SK-N-SH (cell line): Measurements from ENCODE around the gene ITGA2. TPM values are rescaled to one million over a fixed set of nuclear protein-coding genes. Genes with fewer than 3 reads are reported as not detected.

Experiments
- CTCF ChIA-PET: fragments of 300-600, 350-600 bp; formaldehyde crosslinking; extraction: SDS; loops from one replicate; lab custom pipeline; 2021; lab: Yijun Ruan, JAX
- POLR2A ChIA-PET: fragments of 350-600 bp; sonication (Branson Sonifier 250); formaldehyde crosslinking; extraction: SDS; loops from one replicate; lab custom pipeline; 2020; ENCODE audit warnings: antibody characterized with exemption, inconsistent platforms; lab: Yijun Ruan, JAX
- DNase-seq: peaks from one replicate; pipeline ENCODE4 v3.0.0; 2012
- H2AFZ ChIP-seq: fragments of 200-600 bp; sonication (generic); 2 replicates; pipeline ENCODE4 v1.8.1; 2016; ENCODE audit warnings: antibody characterized with exemption, mild to moderate bottlenecking, low read depth
- H3F3A ChIP-seq: fragments of 200-600 bp; sonication (generic); replicated peaks from 2 replicates; pipeline ENCODE3; 2016; ENCODE audit warnings: antibody characterized with exemption, mild to moderate bottlenecking; ENCODE audit not compliant: insufficient read depth
- H3K27ac ChIP-seq, 2 experiments: fragments of 200-500 bp in 1 of 2; fragments of 200-600 bp in 1 of 2; sonication (Bioruptor generic) in 1 of 2; sonication (generic), shearing (Covaris generic) in 1 of 2; 2 replicates each; pipeline versions ENCODE4 v1.5.1 to v1.6.1; 2014 to 2016; ENCODE audit warnings: low read depth in 2 of 2, inconsistent platforms in 1 of 2, low read length in 1 of 2, mild to moderate bottlenecking in 1 of 2, mixed read lengths in 1 of 2
- H3K27me3 ChIP-seq: fragments of 200-600 bp; sonication (generic), shearing (Covaris generic); 2 replicates; pipeline ENCODE4 v1.6.1; 2016; ENCODE audit warnings: mixed run types; ENCODE audit not compliant: insufficient read depth
- H3K36me3 ChIP-seq, 2 experiments: fragments of 200-500 bp in 1 of 2; fragments of 200-600 bp in 1 of 2; sonication (Bioruptor generic) in 1 of 2; sonication (generic) in 1 of 2; replicated peaks in 1 of 2; 2 replicates each; pipeline versions ENCODE3 to v1.5.1; 2014 to 2016; ENCODE audit warnings: low read length in 1 of 2, mild to moderate bottlenecking in 1 of 2; ENCODE audit not compliant: insufficient read depth in 2 of 2, control insufficient read depth in 1 of 2
- H3K4me1 ChIP-seq, 2 experiments: fragments of 200-500 bp in 1 of 2; fragments of 200-600 bp in 1 of 2; sonication (Bioruptor generic) in 1 of 2; sonication (generic), shearing (Covaris generic) in 1 of 2; 2 replicates each; pipeline versions ENCODE4 v1.5.1 to v1.6.1; 2014 to 2016; ENCODE audit warnings: low read depth in 1 of 2, low read length in 1 of 2, mixed run types in 1 of 2; ENCODE audit not compliant: insufficient read depth in 2 of 2, control insufficient read depth in 1 of 2
- H3K4me2 ChIP-seq: fragments of 200-600 bp; sonication (generic), shearing (Covaris generic); 2 replicates; pipeline ENCODE4 v1.6.1; 2017; ENCODE audit warnings: mixed run types
- H3K4me3 ChIP-seq, 2 experiments: fragments of 200-500 bp in 1 of 2; fragments of 200-600 bp in 1 of 2; sonication (Bioruptor generic) in 1 of 2; sonication (generic), shearing (Covaris generic) in 1 of 2; 2 replicates each; pipeline versions ENCODE4 v1.5.1 to v1.8.1; 2014 to 2016; ENCODE audit warnings: low read depth in 2 of 2, inconsistent platforms in 1 of 2, low read length in 1 of 2, mild to moderate bottlenecking in 1 of 2, mixed read lengths in 1 of 2, moderate library complexity in 1 of 2
- H3K79me2 ChIP-seq: fragments of 200-600 bp; sonication (generic); 2 replicates; pipeline ENCODE4 v1.8.1; 2017; ENCODE audit warnings: mild to moderate bottlenecking; ENCODE audit not compliant: insufficient read depth
- H3K9ac ChIP-seq: fragments of 200-600 bp; sonication (generic); 2 replicates; pipeline ENCODE4 v1.6.1; 2017; ENCODE audit warnings: mixed run types
- H3K9me2 ChIP-seq: fragments of 200-600 bp; sonication (generic); 2 replicates; pipeline ENCODE4 v1.6.1; 2017; ENCODE audit warnings: mixed run types
- H3K9me3 ChIP-seq: fragments of 200-600 bp; sonication (generic); 2 replicates; pipeline ENCODE4 v1.6.1; 2017; ENCODE audit warnings: mixed run types, mild to moderate bottlenecking, moderate library complexity
- H4K20me1 ChIP-seq: fragments of 200-600 bp; sonication (generic); 2 replicates; pipeline ENCODE4 v1.6.1; 2017; ENCODE audit warnings: mild to moderate bottlenecking, mixed run types; ENCODE audit not compliant: insufficient read depth
- CHD2 ChIP-seq: fragments of 150-350 bp; IDR thresholded peaks from 2 replicates; pipeline ENCODE4 v1.6.1; 2018; ENCODE audit warnings: low read length; ENCODE audit not compliant: partially characterized antibody
- EP300 ChIP-seq, 2 experiments: IDR thresholded peaks; 2 replicates each; pipeline versions ENCODE4 v1.4.0 to v1.6.1; 2012; ENCODE audit warnings: borderline replicate concordance in 1 of 2, low read depth in 1 of 2, low read length in 1 of 2
- EZH2phosphoT487 ChIP-seq: fragments of 200-600 bp; sonication (generic); IDR thresholded peaks from 2 replicates; pipeline ENCODE4 v1.6.1; 2017; ENCODE audit warnings: low read depth, mixed run types, mild to moderate bottlenecking, antibody characterized with exemption, moderate library complexity, borderline replicate concordance
- FOSL2 ChIP-seq: IDR thresholded peaks from 2 replicates; pipeline ENCODE4 v1.4.0; 2012; ENCODE audit warnings: low read depth, mild to moderate bottlenecking, moderate library complexity, borderline replicate concordance
- FOXJ3 ChIP-seq: sonication (generic); formaldehyde crosslinking; IDR thresholded peaks from 2 replicates; pipeline ENCODE4 v1.5.1; 2020; ENCODE audit warnings: mild to moderate bottlenecking, missing genetic modification reagents
- FOXM1 ChIP-seq: IDR thresholded peaks from 2 replicates; pipeline ENCODE4 v1.4.0; 2012; ENCODE audit warnings: low read depth, mild to moderate bottlenecking
- GABPA ChIP-seq: IDR thresholded peaks from 2 replicates; pipeline ENCODE4 v1.4.0; 2012; ENCODE audit warnings: low read depth, mild to moderate bottlenecking
- IRF3 ChIP-seq: fragments of 150-350 bp; IDR thresholded peaks from 2 replicates; pipeline ENCODE4 v1.6.1; 2016; ENCODE audit warnings: mild to moderate bottlenecking, low read depth, low read length
- MEF2A ChIP-seq: IDR thresholded peaks from 2 replicates; pipeline ENCODE4 v1.4.0; 2012; ENCODE audit warnings: low read depth, borderline replicate concordance
- MXI1 ChIP-seq: IDR thresholded peaks from 2 replicates; pipeline ENCODE4 v1.6.1; 2012; ENCODE audit warnings: mild to moderate bottlenecking, low read depth, low read length, improper control_type of control experiment
- NFIC ChIP-seq: IDR thresholded peaks from 2 replicates; pipeline ENCODE4 v1.4.0; 2012; ENCODE audit warnings: borderline replicate concordance
- NRF1 ChIP-seq: IDR thresholded peaks from 2 replicates; pipeline ENCODE4 v1.6.1; 2012; ENCODE audit warnings: low read depth, mild to moderate bottlenecking, low read length
- REST ChIP-seq: IDR thresholded peaks from 2 replicates; pipeline ENCODE4 v1.6.1; 2012; ENCODE audit warnings: mild to moderate bottlenecking, low read depth, low read length, moderate library complexity
- RXRA ChIP-seq: IDR thresholded peaks from 2 replicates; pipeline ENCODE4 v1.4.0; 2012; ENCODE audit warnings: low read depth, mild to moderate bottlenecking, borderline replicate concordance
- SMC3 ChIP-seq: IDR thresholded peaks from 2 replicates; pipeline ENCODE4 v1.6.1; 2012; ENCODE audit warnings: low read depth, low read length, improper control_type of control experiment
- TEAD4 ChIP-seq: IDR thresholded peaks from 2 replicates; pipeline ENCODE4 v1.4.0; 2012; ENCODE audit warnings: mild to moderate bottlenecking, borderline replicate concordance; ENCODE audit not compliant: insufficient read depth
- USF2 ChIP-seq: fragments of 150-350 bp; IDR thresholded peaks from 2 replicates; pipeline ENCODE4 v1.6.1; 2017; ENCODE audit warnings: antibody characterized with exemption, low read length, low read depth, borderline replicate concordance
- YY1 ChIP-seq: IDR thresholded peaks from 2 replicates; pipeline ENCODE4 v1.4.0; 2012; ENCODE audit warnings: low read depth, mild to moderate bottlenecking
- ZBTB33 ChIP-seq: IDR thresholded peaks from 2 replicates; pipeline ENCODE4 v1.4.0; 2012; ENCODE audit warnings: low read depth, borderline replicate concordance
- polyA plus RNA-seq, 3 experiments: library from polyadenylated mRNA; depleted of rRNA; stranded (reverse); fragments of >200 nt; gene quantifications; 2 replicates each; pipeline ENCODE4 v1.2.3, GENCODE V29; 2012

ITGA2 gene
- polyA plus RNA-seq, 1 of the 3 experiments (the other 2 are of a cell fraction), result 38.2 TPM

- CTCF ChIA-PET, result interaction anchor here (2.1 kb wide), 1 partner anchor 135 kb away, joined by 7 read pairs; no protein-coding TSS in a partner anchor
- no peaks in the 10 kb centered on the region for H3K79me2 ChIP-seq
- H3K36me3 ChIP-seq, result peaks cover 74 to 92% of the 10 kb centered on the region in 2 experiments
- 0 out of 4 replicates have a peak overlapping the region, but pooled peaks of 1 of the 2 experiments have one; percentile 5 for H3K27ac ChIP-seq
- peaks cover 0 to 3% of the 10 kb centered on the region in 2 experiments; a peak in 2 of 4 replicates for H3K4me1 ChIP-seq
- TF ChIP-seq CHD2 (no peak), IRF3 (no peak), FOXM1 (no peak), GABPA (no peak), TEAD4 (no peak), ZBTB33 (no peak), YY1 (no peak), FOXJ3 (CRISPR knock-in tag) (no peak), FOSL2 (no peak), RXRA (no peak), EZH2phosphoT487 (no peak), EP300 (IDR thresholded peaks at IDR 0.05; ENCODE audit: borderline replicate concordance in 1 of 2, low read depth in 1 of 2, low read length in 1 of 2) (no peak), MXI1 (no peak), NRF1 (no peak), NFIC (no peak), REST (no peak), SMC3 (no peak), MEF2A (no peak), USF2 (no peak)
- TF ChIP-seq, all 33 proteins: peak for 0
- no peaks in the 10 kb centered on the region for H4K20me1 ChIP-seq
- H3K9me3 ChIP-seq, result no peaks in the 10 kb centered on the region
- H3K4me3 ChIP-seq, result no peak overlapping the region
- POLR2A ChIA-PET, result no interaction called here
- peaks cover 33% of the 10 kb centered on the region for H3F3A ChIP-seq
- no peaks in the 10 kb centered on the region for H3K27me3 ChIP-seq
- no peak overlapping the region for H2AFZ ChIP-seq
- no peaks in the 10 kb centered on the region for H3K9me2 ChIP-seq
- no peak for DNase-seq
- no peak overlapping the region for H3K9ac ChIP-seq
- H3K4me2 ChIP-seq, result no peak overlapping the region
Observed at GRCh38 chr5:53083927-53084326, 94.8 kb downstream of the ITGA2 start.
